HS-5 (cell line): ENCODE results near the gene STPG3.

Source experiments
- DNase-seq: peaks from one replicate; pipeline ENCODE4 v3.0.0-alpha.2; 2012; ENCODE audit warnings: low read depth

Gene STPG3

GRCh38 chr9:137280474-137281344 lies 29.6 kb downstream of the STPG3 start:
- DNase-seq: no peak

- DNase-seq: no peak
Measured at GRCh38 chr9:137281345-137282116, 30.4 kb downstream of the STPG3 start.

GRCh38 chr9:137286975-137287383 lies 35.9 kb downstream of the STPG3 start:
- no peak for DNase-seq

- no peak for DNase-seq
Measured at GRCh38 chr9:137293094-137293481, 42.0 kb downstream of the STPG3 start.

- DNase-seq: no peak
Measured at GRCh38 chr9:137293482-137294090, 42.5 kb downstream of the STPG3 start.

- DNase-seq: no peak
Measured at GRCh38 chr9:137294091-137294680, 43.1 kb downstream of the STPG3 start.

- no peak for DNase-seq
Measured at GRCh38 chr9:137294681-137295237, 43.7 kb downstream of the STPG3 start.

- no peak for DNase-seq
Measured at GRCh38 chr9:137295238-137295811, 44.2 kb downstream of the STPG3 start.

GRCh38 chr9:137295849-137296669 lies 45.0 kb downstream of the STPG3 start:
- DNase-seq: no peak

GRCh38 chr9:137296670-137297664 lies 45.9 kb downstream of the STPG3 start:
- DNase-seq: no peak

GRCh38 chr9:137297966-137298365 lies 46.9 kb downstream of the STPG3 start:
- no peak for DNase-seq

GRCh38 chr9:137298401-137299202 lies 47.5 kb downstream of the STPG3 start:
- no peak for DNase-seq

GRCh38 chr9:137299203-137299565 lies 48.1 kb downstream of the STPG3 start:
- no peak for DNase-seq

- no peak for DNase-seq
Measured at GRCh38 chr9:137299938-137300337, 48.9 kb downstream of the STPG3 start.

GRCh38 chr9:137300567-137301080 lies 49.5 kb downstream of the STPG3 start:
- no peak for DNase-seq

GRCh38 chr9:137301081-137301947 lies 50.2 kb downstream of the STPG3 start:
- no peak for DNase-seq

- no peak for DNase-seq
Measured at GRCh38 chr9:137302118-137302448, 51.0 kb downstream of the STPG3 start, which contains the start of gene NRARP. TSS of gene NRARP (minus strand) at chr9:137302271. CDS start at chr9:137301928, 343 bp downstream.
